HG03565 (cell line): ENCODE measurements around the gene TRABD.
A peak's percentile ranks its signal among the peaks of the same experiment; 100 is the strongest.

Experiments
- ATAC-seq: cut with Tn5 transposase; IDR thresholded peaks from one replicate; pipeline ENCODE4 v1.9.1; 2021; ENCODE audit warnings: mild to moderate bottlenecking, moderate library complexity; ENCODE audit not compliant: unreplicated experiment

The TRABD gene

GRCh38 chr22:50233223-50233622 is 47.5 kb downstream of the TRABD start:
- ATAC-seq, result no peak

- ATAC-seq, result no peak
These were observed 51.2 kb downstream of the TRABD start for GRCh38 chr22:50236731-50237409.

GRCh38 chr22:50238755-50239154 is 53.0 kb downstream of the TRABD start:
- ATAC-seq, result no peak

DNA sequence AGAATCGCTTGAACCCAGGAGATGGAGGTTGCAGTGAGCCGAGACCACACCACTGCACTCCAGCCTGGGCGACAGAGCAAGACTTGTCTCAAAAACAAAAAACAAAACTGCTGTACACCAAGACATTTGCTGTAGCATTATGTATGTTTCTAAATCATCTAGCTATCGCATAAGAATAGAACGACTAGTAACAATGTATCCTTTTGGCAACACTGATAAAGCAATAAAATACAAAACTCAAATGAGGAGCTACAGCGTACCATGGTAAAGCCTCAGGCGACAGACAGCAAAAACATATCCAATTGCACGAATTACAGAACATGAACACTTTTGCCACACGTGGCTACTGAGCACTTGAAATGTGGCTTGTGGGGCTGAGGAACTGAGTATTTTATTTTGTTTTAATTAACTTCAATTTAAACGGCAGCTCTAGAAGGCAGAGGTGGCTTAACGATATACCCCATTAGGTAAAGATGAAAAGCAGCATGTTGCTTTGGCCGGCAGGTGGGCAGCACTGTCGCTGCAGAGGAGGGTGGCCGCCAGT is 56.8 kb downstream of the TRABD start:
- no peak for ATAC-seq

DNA sequence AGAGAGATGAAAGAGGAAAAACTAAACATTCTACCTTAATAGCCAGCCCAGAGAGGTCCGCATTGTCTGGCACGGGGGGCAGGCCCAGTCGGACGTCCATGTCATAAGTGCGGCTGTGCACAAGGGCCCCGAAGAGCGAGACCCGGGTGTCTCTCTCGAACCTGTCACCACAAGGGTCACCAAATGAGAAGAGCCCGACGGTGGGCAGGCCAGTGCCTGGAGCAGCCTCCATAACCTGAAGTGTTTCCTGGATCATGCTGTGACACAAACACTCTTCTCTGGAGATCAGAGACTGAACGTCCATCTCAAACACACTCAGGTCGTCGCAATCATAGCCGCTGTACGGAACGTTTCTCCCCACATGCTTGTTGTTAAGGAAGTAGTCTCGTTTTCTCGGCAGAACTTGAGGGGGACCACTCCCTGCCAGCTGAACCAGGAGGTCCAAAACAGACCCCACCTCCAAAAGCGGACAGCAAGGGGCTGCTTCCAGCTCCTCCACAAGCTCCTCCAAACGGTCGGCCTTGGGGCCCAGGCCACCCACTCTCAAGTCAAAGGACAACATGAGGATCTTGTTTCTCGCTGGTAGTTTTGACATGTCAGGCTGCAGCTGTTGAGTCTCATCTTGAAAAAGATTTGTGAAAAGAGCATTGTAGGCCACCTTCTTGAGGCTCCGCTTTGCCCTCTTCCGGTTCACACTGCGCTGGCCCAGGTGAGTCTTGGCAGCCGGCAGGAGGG is 58.1 kb downstream of the TRABD start:
- no peak for ATAC-seq

DNA sequence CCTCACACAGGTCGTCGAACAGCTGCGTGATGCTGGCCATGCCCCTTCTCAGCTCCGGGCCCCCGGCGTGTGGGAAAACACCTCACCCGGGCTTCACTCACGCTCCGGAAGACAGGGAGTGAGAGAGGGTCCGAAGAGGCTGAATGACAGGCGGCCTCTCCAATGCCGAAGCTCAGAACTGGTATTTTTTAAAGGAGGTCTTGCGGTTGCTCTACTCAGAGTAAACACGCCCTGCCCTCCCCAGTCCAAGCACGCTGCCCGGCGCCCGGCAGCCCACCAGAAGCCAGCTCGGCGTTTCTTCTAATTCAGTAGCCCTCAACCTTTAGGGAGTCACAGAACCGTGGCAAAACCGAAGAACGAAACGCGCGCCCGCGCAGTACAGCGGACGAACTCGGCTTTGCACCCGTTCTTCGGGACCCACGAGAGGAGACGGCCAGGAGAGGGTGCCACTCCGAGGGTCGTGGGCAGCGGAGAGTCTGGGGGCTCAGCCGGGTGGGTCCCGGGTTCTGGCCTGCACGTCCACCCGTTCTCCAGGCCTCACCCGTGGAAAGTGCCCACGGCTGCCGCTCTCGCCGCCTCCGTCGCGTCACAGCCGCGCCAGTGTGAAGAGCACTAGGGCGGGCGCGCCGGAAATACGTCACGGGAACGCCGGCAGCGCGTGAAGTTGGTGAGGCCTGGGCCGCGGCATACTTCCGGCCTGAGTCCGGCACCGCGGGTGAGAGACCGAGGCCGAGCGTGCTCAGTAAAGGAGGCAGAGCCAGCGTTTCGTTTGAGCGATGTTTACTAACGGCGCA is 58.9 kb downstream of the TRABD start, which contains the start of gene TUBGCP6:
TUBGCP6 (minus strand) TSS at position 604 of the 794 bp plus-strand sequence; CDS start at position 40, 564 bp downstream.
- ATAC-seq, result peak; percentile 63

DNA sequence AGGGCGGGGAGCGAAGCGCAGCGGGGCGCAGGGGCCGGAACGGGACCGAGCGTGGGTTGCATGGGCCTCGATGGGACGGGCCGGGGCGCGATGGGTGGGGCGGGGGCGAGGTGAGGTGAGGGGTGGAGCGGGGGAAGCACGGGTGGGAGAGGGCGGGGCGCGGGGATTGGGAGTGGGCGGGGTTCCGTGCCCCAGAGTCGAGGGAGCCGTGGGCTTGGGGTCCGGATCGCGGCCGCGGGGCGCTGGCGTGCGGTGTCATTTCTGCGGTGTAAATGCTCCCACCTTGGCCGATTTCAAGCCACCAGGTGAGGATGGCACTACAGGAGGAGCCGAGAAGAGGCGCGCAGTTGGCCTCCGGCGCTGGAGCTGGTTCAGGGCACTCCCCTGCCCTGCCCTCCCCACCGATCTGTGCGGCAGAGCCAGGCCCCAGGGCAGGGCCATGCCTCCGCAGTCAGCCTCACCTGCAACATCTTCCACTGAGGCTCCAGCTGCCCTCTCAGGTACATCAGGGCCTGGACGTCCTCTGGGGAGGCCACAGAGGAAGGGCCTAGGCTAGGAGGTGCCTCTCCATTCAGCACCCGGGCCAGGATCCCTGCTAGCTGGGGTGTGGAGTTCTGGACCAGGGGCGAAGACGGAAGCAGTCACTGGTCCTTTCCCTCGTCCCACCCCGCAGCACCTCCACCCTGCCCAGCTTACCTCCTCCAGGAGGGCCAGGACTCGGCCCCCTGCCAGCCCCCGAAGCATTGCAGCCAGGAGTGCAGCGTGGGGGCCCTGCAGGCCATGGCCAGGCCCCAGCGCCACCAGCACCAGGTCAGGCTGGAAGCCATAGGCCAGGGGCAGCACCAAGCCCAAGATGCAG is 59.7 kb downstream of the TRABD start:
- no peak for ATAC-seq

GRCh38 chr22:50246242-50247175 is 60.8 kb downstream of the TRABD start:
- ATAC-seq, result no peak

GRCh38 chr22:50247748-50248147 is 62.0 kb downstream of the TRABD start:
- ATAC-seq, result no peak

DNA sequence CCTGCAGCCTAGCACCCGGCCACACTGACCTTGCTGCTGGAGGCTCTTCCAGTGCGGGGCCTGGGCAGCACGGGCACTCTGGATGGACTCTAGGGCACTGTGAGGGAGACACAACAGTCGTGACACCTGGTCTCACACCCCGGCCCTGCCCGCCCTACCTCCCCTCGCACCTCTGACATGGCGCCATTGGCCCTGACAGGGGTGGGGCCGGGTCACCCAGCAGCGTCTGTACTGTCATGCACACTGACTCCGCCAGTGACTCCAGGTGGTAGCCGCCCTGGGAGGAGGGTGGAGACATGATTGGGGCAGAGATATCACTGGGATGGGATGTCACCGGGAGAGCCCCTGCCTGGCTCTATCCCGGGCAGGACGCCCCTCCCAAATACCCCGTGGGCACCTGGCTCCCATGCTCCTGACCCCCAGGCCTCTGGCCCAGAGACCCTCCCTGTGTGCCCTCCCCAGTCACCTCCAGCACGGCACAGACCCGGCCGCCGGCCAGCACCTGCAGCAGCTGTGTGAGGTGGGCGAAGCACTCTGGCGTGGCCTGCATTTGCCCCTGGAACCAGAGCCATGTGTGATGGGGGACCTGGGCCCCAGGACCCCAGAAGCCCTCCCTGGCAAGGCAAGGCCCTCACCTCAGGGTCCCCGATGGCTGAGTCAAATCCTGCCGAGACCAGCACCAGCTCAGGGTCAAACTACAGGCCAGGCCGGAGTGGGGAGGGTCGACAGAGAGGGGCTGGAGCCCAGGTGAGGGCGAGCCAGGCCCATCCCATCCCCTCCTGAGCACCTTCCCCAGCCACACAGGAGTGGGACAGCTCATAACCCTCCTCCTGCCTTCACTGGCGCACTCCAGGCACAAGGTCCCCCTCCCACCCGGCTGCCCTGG is 62.7 kb downstream of the TRABD start:
- no peak for ATAC-seq
